H1 (cell line): ENCODE data around the gene MAN1C1. TPM values are rescaled to one million over a fixed set of nuclear protein-coding genes. Genes with fewer than 3 reads are reported as not detected.

ENCODE experiments used
- CHD1 ChIP-seq: IDR thresholded peaks from 2 replicates; pipeline ENCODE4 v1.6.1; 2012; ENCODE audit warnings: low read depth, low read length, improper control_type of control experiment
- RXRA ChIP-seq: IDR thresholded peaks from 2 replicates; pipeline ENCODE4 v1.6.1; 2011; ENCODE audit warnings: low read depth, mild to moderate bottlenecking, low read length, moderate library complexity; ENCODE audit not compliant: insufficient read depth
- SP2 ChIP-seq: IDR thresholded peaks from 2 replicates; pipeline ENCODE4 v1.6.1; 2012; ENCODE audit warnings: mild to moderate bottlenecking, low read length, inconsistent platforms
- TAF7 ChIP-seq: optimal IDR thresholded peaks from 2 replicates; pipeline ENCODE3; 2011; ENCODE audit warnings: low read depth, mild to moderate bottlenecking, inconsistent platforms, low read length, moderate library complexity, borderline replicate concordance
- TBP ChIP-seq: IDR thresholded peaks from 2 replicates; pipeline ENCODE4 v1.6.1; 2011; ENCODE audit warnings: low read depth, low read length, improper control_type of control experiment
- polyA plus RNA-seq, 7 experiments: library from polyadenylated mRNA; depleted of rRNA in 3 of 7; stranded (reverse) in 5 of 7; unstranded in 2 of 7; fragments of >200 nt in 5 of 7; fragments of 200-250 nt in 2 of 7; gene quantifications; 1 replicate in 5 of 7; 2 replicates in 1 of 7; 4 replicates in 1 of 7; pipeline versions ENCODE4 v1.2.1 to v1.2.3, GENCODE V29; 2011 to 2013; ENCODE audit warnings: missing spikeins in 2 of 7, mixed read lengths in 2 of 7
- total RNA-seq: library from RNA; stranded (reverse); fragmentation: NEBNext Ultra II Directional; extraction: Animal tissue kit (Norgen Biotek cat#: 25700); gene quantifications from 2 replicates; pipeline ENCODE4 v1.2.1, GENCODE V29; 2021
- TF ChIP-seq, protein P1 (sequence below), 3 experiments: IDR thresholded peaks; 1 replicate in 2 of 3; 2 replicates in 1 of 3; pipeline versions ENCODE4 v1.5.1 to v1.6.1; 2011; ENCODE audit warnings: low read length in 3 of 3, mild to moderate bottlenecking in 3 of 3, inconsistent platforms in 2 of 3, low read depth in 1 of 3, moderate library complexity in 1 of 3; ENCODE audit not compliant: insufficient read depth in 1 of 3; ENCODE audit errors: control extremely low read depth in 1 of 3
- TF ChIP-seq, protein P2 (sequence below): IDR thresholded peaks from 2 replicates; pipeline ENCODE4 v1.6.1; 2011; ENCODE audit warnings: low read length, improper control_type of control experiment
- TF ChIP-seq, protein P3 (sequence below): IDR thresholded peaks from 2 replicates; pipeline ENCODE4 v1.6.1; 2012; ENCODE audit warnings: inconsistent platforms

The MAN1C1 gene
- total and polyA plus RNA-seq, 2 of the 8 experiments (the other 6 are each of a cell fraction or from before 2014, with no cell fraction given), result 7.8 to 15.2 TPM

DNA sequence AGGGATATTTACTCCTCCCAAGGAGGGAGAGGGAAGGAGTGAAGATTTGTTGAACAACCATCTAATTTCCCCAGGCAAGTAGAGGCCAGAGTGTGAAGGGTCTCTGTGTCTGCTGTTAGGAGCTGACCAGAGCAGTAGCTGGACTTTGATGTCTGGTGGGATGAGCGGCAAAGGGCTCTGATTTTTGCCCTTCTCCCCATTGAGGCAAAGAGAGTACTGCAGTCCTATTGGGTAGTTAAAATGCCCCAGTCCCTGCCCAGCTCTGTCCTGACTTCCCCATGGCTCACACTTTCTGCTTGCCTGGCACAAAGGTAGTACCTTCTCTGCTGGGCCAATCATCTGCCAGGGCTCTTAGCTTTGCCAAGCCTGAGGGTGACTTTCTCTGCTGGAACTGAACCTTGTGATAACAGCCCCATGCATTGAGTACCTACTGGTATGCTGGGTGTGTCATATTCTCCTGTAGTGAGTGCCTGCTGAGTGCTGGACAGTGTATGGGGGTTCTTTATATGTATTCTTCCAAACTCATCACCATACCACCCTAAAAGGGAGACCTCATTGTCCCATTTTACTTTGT is 119.5 kb downstream of the MAN1C1 start (continued):
- TF ChIP-seq, protein P1, sequence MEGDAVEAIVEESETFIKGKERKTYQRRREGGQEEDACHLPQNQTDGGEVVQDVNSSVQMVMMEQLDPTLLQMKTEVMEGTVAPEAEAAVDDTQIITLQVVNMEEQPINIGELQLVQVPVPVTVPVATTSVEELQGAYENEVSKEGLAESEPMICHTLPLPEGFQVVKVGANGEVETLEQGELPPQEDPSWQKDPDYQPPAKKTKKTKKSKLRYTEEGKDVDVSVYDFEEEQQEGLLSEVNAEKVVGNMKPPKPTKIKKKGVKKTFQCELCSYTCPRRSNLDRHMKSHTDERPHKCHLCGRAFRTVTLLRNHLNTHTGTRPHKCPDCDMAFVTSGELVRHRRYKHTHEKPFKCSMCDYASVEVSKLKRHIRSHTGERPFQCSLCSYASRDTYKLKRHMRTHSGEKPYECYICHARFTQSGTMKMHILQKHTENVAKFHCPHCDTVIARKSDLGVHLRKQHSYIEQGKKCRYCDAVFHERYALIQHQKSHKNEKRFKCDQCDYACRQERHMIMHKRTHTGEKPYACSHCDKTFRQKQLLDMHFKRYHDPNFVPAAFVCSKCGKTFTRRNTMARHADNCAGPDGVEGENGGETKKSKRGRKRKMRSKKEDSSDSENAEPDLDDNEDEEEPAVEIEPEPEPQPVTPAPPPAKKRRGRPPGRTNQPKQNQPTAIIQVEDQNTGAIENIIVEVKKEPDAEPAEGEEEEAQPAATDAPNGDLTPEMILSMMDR (IDR thresholded peaks at IDR 0.05; ENCODE audit: control extremely low read depth in 1 of 3, insufficient read depth in 1 of 3, low read depth in 1 of 3, low read length in 3 of 3), result no peak
- TF ChIP-seq CHD1, result no peak
- no peak for TF ChIP-seq TAF7
- TF ChIP-seq, protein P2, sequence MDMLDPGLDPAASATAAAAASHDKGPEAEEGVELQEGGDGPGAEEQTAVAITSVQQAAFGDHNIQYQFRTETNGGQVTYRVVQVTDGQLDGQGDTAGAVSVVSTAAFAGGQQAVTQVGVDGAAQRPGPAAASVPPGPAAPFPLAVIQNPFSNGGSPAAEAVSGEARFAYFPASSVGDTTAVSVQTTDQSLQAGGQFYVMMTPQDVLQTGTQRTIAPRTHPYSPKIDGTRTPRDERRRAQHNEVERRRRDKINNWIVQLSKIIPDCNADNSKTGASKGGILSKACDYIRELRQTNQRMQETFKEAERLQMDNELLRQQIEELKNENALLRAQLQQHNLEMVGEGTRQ, result no peak
- TF ChIP-seq TBP, result no peak
- TF ChIP-seq, protein P3, sequence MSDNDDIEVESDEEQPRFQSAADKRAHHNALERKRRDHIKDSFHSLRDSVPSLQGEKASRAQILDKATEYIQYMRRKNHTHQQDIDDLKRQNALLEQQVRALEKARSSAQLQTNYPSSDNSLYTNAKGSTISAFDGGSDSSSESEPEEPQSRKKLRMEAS, result no peak
- TF ChIP-seq SP2, result no peak
- no peak for TF ChIP-seq RXRA
